Measurements from ENCODE around the gene TSPAN14.

DNA sequence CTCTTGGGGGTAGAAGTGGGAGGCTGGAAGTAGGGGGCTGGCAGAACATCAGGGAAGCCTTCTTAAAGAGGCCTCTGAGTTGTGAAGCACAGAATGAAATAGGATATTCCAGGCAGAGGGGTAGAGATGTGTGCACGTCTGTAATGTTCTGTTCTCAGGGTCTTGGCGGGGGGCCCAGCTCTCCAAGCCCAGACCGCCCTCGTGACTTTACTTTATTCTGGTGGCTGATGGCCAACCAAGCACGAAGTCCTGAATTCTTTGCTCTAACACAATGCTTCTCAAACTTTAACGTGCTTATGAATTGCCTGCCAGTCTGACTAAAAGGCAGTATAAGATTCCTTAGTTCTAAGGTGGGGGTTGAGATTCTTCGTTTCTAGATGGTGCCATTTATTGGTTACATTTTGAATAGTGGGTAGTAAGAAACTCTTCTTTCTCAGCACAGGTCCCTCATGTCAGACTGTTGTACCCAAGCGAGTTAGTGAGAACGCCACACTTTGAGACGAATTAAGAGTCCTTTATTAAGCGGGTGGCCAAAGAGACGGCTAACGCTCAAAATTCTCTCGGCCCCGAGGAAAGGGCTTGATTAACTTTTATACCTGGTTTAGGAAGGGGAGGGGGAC lies 37.5 kb upstream of the TSPAN14 start:
- TF ChIP-seq, protein P1, sequence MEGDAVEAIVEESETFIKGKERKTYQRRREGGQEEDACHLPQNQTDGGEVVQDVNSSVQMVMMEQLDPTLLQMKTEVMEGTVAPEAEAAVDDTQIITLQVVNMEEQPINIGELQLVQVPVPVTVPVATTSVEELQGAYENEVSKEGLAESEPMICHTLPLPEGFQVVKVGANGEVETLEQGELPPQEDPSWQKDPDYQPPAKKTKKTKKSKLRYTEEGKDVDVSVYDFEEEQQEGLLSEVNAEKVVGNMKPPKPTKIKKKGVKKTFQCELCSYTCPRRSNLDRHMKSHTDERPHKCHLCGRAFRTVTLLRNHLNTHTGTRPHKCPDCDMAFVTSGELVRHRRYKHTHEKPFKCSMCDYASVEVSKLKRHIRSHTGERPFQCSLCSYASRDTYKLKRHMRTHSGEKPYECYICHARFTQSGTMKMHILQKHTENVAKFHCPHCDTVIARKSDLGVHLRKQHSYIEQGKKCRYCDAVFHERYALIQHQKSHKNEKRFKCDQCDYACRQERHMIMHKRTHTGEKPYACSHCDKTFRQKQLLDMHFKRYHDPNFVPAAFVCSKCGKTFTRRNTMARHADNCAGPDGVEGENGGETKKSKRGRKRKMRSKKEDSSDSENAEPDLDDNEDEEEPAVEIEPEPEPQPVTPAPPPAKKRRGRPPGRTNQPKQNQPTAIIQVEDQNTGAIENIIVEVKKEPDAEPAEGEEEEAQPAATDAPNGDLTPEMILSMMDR (IDR thresholded peaks at IDR 0.05; ENCODE audit: insufficient read depth, low read length, poor library complexity, severe bottlenecking), result no peak
- no peak for TF ChIP-seq EZH2phosphoT487 (conservative IDR thresholded peaks at IDR 0.05; ENCODE audit: low read length)
